ENCODE measurements around the gene PTPRT.
"Not testable (repeated sequence)": the region's sequence is repeated elsewhere in the genome, so short reads cannot be mapped to it uniquely, and the experiment has no call there.

PTPRT gene

DNA sequence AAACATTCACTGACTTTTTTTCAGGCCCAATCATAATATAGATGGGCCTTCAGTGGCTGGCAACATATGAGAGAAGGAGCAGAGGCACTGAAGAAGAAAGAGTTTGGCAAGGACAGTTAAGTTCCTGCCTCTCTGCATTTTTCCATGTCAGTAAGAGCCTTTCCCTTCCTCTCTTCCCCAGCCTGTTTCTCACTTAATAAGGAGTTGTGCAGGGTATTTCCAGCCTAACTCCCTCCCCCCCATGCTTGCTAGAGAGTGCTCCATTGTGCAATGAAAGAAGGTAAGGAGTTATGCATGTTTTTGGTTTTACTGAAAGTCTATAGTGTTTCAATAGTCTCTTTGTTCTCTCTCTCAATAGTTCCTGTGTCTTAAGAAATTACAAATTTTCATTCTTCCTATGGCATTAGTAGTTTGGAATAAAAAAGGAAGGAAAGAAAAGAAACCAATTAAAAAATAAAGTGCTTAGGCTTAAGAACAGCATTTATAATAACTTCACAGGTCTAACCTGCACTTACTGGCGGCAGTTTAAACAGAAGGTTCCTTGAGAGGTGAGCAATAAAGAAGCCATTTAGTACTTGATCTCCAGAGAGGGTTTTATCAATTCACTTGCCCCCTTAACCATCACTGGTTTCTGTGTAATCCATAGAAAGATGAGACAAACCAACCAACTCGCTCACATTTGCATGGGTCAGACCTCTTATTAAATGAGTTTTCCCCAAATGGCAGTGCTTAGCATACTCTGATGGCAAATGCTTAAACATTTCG is 251.1 kb downstream of the PTPRT start:
- H3K27me3 Mint-ChIP-seq: no peaks in the 10 kb centered on the region
- H3K36me3 Mint-ChIP-seq (ENCODE audit: insufficient read depth): no peaks in the 10 kb centered on the region
- ATAC-seq (replicated peaks; ENCODE audit: extremely low read depth, poor library complexity, severe bottlenecking) (no peak), DNase-seq (ENCODE audit: low spot score in 2 of 2) (no peak)
- H3K4me1 Mint-ChIP-seq: no peaks in the 10 kb centered on the region
- no peak overlapping the region for H3K27ac Mint-ChIP-seq (ENCODE audit: low read depth)
- no peak overlapping the region for H3K4me3 Mint-ChIP-seq
- H3K9me3 Mint-ChIP-seq: peaks cover 6% of the 10 kb centered on the region

DNA sequence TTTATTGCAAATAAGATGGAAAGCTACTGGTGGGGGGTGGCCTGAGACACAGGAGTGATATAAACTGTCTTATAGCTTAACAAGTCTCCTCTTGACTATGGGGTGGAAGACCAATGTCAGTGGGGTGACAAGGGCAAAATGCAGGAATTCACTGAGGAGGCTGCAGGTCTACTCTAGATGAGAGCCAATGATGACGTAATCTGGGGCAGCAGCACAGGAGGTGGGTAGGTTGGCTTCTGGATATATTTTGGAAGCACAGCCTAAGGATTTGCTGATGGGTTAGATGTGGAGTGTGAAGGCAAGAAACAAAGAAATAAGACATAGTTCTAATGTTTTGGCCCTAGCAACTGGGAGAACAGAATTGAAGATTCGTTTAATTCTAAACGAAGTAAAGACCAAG is 253.2 kb downstream of the PTPRT start:
- H3K27me3 Mint-ChIP-seq: no peaks in the 10 kb centered on the region

DNA sequence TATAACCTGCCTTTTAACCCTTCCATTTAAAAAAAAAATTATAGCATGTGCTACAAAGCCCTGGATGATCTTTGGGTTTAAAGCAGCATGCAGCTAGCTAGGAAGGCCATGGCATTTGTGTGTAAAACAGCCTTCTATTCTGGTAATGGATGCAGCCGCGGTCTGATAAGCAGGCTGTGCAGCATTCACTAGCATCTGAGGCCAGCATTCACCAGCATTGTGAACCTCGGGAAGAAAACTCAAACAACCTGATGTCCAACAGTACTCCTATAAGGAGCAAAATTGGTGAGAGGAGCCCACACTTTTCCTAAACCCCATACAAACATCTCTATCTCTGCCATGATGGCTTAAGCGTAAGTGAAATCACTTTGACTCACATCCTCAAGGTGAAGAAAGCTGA is 265.5 kb downstream of the PTPRT start:
- Mint-ChIP-seq H3K9me3 (peaks cover 8% of the 10 kb centered on the region), H3K36me3 (ENCODE audit: insufficient read depth) (no peaks in the 10 kb centered on the region), H3K27me3 (no peaks in the 10 kb centered on the region), H3K27ac (ENCODE audit: low read depth) (no peak overlapping the region), H3K4me1 (no peaks in the 10 kb centered on the region), H3K4me3 (no peak overlapping the region)
- DNase-seq (ENCODE audit: low spot score in 2 of 2) (no peak), ATAC-seq (replicated peaks; ENCODE audit: extremely low read depth, poor library complexity, severe bottlenecking) (no peak)

More for the DNA sequence above, 253.2 kb downstream of the PTPRT start:
- H3K4me1 Mint-ChIP-seq: no peaks in the 10 kb centered on the region
- no peaks in the 10 kb centered on the region for H3K36me3 Mint-ChIP-seq (ENCODE audit: insufficient read depth)
- no peak overlapping the region for H3K4me3 Mint-ChIP-seq
- peaks cover 13% of the 10 kb centered on the region for H3K9me3 Mint-ChIP-seq
- no peak for DNase-seq (ENCODE audit: low spot score in 2 of 2)
- ATAC-seq (replicated peaks; ENCODE audit: extremely low read depth, poor library complexity, severe bottlenecking): no peak
- no peak overlapping the region for H3K27ac Mint-ChIP-seq (ENCODE audit: low read depth)

DNA sequence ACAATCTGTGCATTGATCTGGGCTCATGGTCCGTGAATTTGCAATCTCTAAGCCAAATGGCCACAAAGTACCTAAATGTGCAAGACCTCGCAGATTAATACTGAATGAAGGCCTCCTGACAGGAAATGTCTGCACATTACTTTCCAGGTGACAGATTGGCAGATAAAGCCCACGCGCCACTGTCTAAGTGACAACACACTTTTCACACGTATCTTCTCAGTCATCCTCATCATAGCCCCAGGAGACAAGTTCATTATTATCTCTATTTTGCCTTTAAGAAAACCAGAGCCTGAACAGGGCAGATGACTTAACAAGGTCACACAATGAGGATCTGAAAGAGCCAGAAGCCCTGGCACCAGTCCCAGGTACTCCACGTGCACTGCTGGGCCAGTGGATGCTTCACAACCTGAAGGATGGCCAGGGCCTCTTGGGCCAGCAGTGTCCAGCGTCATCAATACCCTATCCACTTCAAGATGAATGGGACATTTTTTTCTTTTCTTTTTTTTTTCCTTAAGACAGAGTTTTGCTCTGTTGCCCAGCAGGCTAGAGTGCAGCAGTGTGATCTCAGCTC is 266.3 kb downstream of the PTPRT start:
- H3K9me3 Mint-ChIP-seq: peaks cover 14% of the 10 kb centered on the region
- H3K27ac Mint-ChIP-seq (ENCODE audit: low read depth): no peak overlapping the region
- no peaks in the 10 kb centered on the region for H3K4me1 Mint-ChIP-seq
- no peaks in the 10 kb centered on the region for H3K27me3 Mint-ChIP-seq
- no peak overlapping the region for H3K4me3 Mint-ChIP-seq
- ATAC-seq (replicated peaks; ENCODE audit: extremely low read depth, poor library complexity, severe bottlenecking) (no peak), DNase-seq (ENCODE audit: low spot score in 2 of 2) (no peak)
- no peaks in the 10 kb centered on the region for H3K36me3 Mint-ChIP-seq (ENCODE audit: insufficient read depth)

DNA sequence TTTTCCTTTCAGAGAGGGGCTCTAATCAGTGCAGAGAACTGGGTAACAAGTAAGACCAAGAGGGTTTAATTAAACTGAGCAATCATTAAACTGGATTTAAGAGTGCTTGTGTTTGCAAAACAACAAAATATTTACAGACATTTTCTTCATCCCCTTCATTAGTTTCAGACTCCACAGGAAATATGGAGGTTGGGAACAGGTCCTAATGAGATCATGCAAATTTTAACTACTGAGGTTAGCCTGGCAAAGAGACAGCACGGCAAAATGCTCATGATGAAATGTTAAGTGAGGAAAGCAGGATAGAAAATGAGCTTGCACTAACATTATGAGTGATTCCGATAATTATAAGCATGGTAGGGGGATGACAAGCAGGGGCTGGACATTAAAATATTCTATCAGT is 268.9 kb downstream of the PTPRT start:
- H3K27me3 Mint-ChIP-seq: no peaks in the 10 kb centered on the region
- H3K9me3 Mint-ChIP-seq: peaks cover 17% of the 10 kb centered on the region
- H3K36me3 Mint-ChIP-seq (ENCODE audit: insufficient read depth): no peaks in the 10 kb centered on the region
- DNase-seq (ENCODE audit: low spot score in 2 of 2) (no peak), ATAC-seq (replicated peaks; ENCODE audit: extremely low read depth, poor library complexity, severe bottlenecking) (no peak)
- no peak overlapping the region for H3K4me3 Mint-ChIP-seq
- no peak overlapping the region for H3K27ac Mint-ChIP-seq (ENCODE audit: low read depth)
- no peaks in the 10 kb centered on the region for H3K4me1 Mint-ChIP-seq

DNA sequence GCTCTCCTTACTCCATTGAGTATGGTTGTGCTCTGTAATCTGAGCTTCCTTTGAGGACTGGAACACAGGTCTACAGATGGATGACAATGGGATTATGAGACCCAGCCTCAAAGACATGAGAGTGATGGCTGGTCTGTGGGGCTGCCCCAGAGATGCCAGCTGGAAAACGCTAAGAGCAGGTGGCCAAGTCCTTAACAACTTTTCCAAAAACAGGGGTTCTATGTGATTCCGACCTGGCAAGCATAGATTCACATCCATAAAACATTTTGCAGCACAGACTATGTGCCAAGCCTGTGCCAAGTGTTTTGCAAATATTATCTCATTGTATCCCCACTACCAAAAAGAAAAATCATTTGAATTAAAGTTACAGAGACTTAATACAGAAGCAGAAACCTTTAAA is 270.4 kb downstream of the PTPRT start:
- H3K27ac Mint-ChIP-seq (ENCODE audit: low read depth): no peak overlapping the region
- no peaks in the 10 kb centered on the region for H3K4me1 Mint-ChIP-seq
- no peaks in the 10 kb centered on the region for H3K36me3 Mint-ChIP-seq (ENCODE audit: insufficient read depth)
- DNase-seq (ENCODE audit: low spot score in 2 of 2) (no peak), ATAC-seq (replicated peaks; ENCODE audit: extremely low read depth, poor library complexity, severe bottlenecking) (no peak)
- no peaks in the 10 kb centered on the region for H3K27me3 Mint-ChIP-seq
- no peak overlapping the region for H3K4me3 Mint-ChIP-seq
- peaks cover 17% of the 10 kb centered on the region for H3K9me3 Mint-ChIP-seq

DNA sequence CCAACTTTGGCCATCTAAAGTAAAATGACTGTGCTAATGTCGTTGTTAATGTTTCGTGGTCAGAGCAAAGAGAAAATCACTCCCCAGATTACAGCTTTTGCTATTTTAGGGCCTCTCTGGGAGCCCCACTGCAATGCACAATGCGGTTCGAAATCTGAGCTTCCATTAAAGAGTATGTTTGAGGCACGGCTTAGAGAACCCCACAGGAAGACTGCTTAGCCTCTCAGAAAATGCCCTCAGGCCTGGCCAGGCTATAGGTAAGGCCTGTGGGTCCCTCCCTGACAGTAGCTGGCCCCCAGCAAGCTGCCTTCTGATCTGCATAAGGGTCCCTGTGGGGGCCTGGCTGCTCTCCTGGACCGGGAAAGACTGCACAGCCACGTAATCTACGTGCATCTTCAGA is 274.6 kb downstream of the PTPRT start:
- H3K27me3 Mint-ChIP-seq: no peaks in the 10 kb centered on the region
- ATAC-seq (replicated peaks; ENCODE audit: extremely low read depth, poor library complexity, severe bottlenecking) (no peak), DNase-seq (ENCODE audit: low spot score in 2 of 2) (no peak)
- H3K9me3 Mint-ChIP-seq: peaks cover 9% of the 10 kb centered on the region
- no peak overlapping the region for H3K4me3 Mint-ChIP-seq
- no peak overlapping the region for H3K27ac Mint-ChIP-seq (ENCODE audit: low read depth)
- no peaks in the 10 kb centered on the region for H3K36me3 Mint-ChIP-seq (ENCODE audit: insufficient read depth)
- no peaks in the 10 kb centered on the region for H3K4me1 Mint-ChIP-seq

DNA sequence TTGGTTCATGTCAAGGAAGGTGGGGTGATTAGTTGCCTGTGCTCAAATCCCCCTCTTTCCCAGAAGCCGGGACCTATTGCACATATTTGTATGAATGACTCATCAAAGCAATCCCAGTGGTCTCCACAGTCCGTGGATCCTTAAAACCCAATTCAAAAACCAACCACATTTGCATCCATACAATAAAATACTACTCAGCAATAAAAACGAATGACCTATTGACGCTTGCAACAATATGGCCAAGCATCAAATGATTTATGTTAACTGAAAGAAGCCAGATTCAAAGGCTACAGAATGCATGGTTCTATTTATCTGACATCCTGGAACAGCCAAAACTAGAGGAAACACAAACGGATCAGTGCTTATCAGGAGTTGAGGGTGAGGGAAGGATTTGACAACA is 275.4 kb downstream of the PTPRT start:
- Mint-ChIP-seq H3K9me3 (peaks cover 9% of the 10 kb centered on the region), H3K36me3 (ENCODE audit: insufficient read depth) (peaks cover 2% of the 10 kb centered on the region), H3K4me3 (no peak overlapping the region), H3K27ac (ENCODE audit: low read depth) (no peak overlapping the region), H3K27me3 (no peaks in the 10 kb centered on the region), H3K4me1 (no peaks in the 10 kb centered on the region)
- ATAC-seq (replicated peaks; ENCODE audit: extremely low read depth, poor library complexity, severe bottlenecking) (no peak), DNase-seq (ENCODE audit: low spot score in 2 of 2) (no peak)

DNA sequence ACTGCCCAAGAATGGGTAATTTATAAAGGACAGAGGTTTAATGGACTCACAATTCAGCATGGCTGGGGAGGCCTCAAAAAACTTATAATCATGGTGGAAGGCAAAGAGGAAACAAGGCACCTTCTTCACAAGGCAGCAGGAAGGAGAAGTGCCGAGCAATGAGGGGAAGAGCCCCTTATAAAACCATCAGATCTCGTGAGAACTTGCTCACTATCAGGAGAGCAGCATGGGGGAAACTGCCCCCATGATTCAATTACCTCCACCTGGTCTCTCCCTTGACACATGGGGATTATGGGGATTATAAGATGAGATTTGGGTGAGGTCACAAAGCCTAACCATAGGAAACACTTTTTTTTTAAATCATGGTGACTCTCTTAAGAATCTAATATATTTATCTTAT is 278.9 kb downstream of the PTPRT start:
- not testable (repeated sequence) for H3K4me1 Mint-ChIP-seq; H3K27ac Mint-ChIP-seq (ENCODE audit: low read depth); H3K4me3 Mint-ChIP-seq; H3K27me3 Mint-ChIP-seq; ATAC-seq (replicated peaks; ENCODE audit: extremely low read depth, poor library complexity, severe bottlenecking); DNase-seq (ENCODE audit: low spot score in 2 of 2); H3K9me3 Mint-ChIP-seq; H3K36me3 Mint-ChIP-seq (ENCODE audit: insufficient read depth)

DNA sequence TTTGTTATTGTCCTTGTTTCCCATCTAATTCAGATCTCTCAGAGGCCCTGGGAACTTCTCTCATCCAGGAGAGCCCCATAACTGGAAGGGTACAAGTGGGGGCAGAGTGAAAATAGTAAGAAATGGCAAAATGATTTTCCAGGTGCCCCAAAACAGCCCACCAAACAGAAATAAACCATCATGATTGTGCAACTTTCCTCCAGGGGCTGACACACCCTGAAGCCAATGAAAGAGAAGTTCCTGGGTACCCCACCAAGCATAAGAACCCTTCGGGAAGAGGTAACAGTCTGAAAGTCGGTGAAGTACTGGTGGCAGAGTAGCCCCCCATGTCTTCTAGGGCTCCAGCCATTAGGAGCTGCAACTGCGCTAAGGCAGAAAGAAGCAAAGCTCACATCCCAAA is 282.0 kb downstream of the PTPRT start:
- peaks cover 2% of the 10 kb centered on the region for H3K36me3 Mint-ChIP-seq (ENCODE audit: insufficient read depth)
- H3K4me3 Mint-ChIP-seq: no peak overlapping the region
- DNase-seq (ENCODE audit: low spot score in 2 of 2): no peak
- H3K27ac Mint-ChIP-seq (ENCODE audit: low read depth): no peak overlapping the region
- ATAC-seq (replicated peaks; ENCODE audit: extremely low read depth, poor library complexity, severe bottlenecking): no peak
- no peaks in the 10 kb centered on the region for H3K4me1 Mint-ChIP-seq
- no peaks in the 10 kb centered on the region for H3K9me3 Mint-ChIP-seq
- no peaks in the 10 kb centered on the region for H3K27me3 Mint-ChIP-seq

DNA sequence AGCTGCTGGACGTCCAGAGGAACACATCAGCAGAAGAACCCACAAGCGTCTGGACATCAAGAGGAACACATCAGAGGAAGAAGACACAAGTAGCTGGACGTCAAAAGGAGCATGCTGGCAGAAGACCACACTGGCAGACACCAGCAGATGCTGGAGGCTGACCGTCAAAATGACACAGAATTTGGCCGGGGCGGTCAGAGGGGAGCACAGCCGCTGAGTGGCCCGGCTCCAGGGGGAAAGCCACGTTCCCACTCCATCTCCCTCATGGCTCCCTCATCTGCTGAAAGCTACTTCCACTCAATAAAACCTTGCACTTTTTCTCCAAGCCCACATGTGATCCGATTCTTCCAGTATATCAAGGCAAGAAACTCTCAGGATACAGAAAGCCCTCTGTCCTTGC is 283.6 kb downstream of the PTPRT start:
- no peaks in the 10 kb centered on the region for H3K27me3 Mint-ChIP-seq
- no peaks in the 10 kb centered on the region for H3K4me1 Mint-ChIP-seq
- DNase-seq (ENCODE audit: low spot score in 2 of 2): no peak
- H3K27ac Mint-ChIP-seq (ENCODE audit: low read depth): no peak overlapping the region
- H3K9me3 Mint-ChIP-seq: peaks cover 6% of the 10 kb centered on the region
- ATAC-seq (replicated peaks; ENCODE audit: extremely low read depth, poor library complexity, severe bottlenecking): no peak
- peaks cover 2% of the 10 kb centered on the region for H3K36me3 Mint-ChIP-seq (ENCODE audit: insufficient read depth)
- no peak overlapping the region for H3K4me3 Mint-ChIP-seq

DNA sequence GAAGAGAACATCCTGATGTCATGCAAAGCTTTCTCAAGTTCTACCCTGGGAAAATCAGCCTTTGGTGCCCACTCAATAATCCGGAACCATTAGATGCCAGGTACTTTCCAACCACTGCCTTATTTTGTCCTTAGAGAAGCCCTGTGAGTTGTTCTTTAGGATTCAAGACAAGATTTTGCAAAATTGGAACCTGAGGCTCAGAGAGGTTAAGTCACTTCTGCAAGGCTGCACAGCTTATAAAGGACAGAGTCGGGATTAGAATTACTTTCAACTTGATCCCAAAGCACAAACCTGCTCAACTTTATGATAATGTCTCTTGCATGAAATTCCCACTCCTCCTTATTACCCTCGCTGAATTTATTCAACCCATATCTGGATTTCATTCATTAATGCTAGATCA is 287.2 kb downstream of the PTPRT start:
- H3K27me3 Mint-ChIP-seq: no peaks in the 10 kb centered on the region
- no peak overlapping the region for H3K27ac Mint-ChIP-seq (ENCODE audit: low read depth)
- ATAC-seq (replicated peaks; ENCODE audit: extremely low read depth, poor library complexity, severe bottlenecking) (no peak), DNase-seq (ENCODE audit: low spot score in 2 of 2) (no peak)
- H3K4me3 Mint-ChIP-seq: no peak overlapping the region
- no peaks in the 10 kb centered on the region for H3K36me3 Mint-ChIP-seq (ENCODE audit: insufficient read depth)
- no peaks in the 10 kb centered on the region for H3K4me1 Mint-ChIP-seq
- peaks cover 14% of the 10 kb centered on the region for H3K9me3 Mint-ChIP-seq

DNA sequence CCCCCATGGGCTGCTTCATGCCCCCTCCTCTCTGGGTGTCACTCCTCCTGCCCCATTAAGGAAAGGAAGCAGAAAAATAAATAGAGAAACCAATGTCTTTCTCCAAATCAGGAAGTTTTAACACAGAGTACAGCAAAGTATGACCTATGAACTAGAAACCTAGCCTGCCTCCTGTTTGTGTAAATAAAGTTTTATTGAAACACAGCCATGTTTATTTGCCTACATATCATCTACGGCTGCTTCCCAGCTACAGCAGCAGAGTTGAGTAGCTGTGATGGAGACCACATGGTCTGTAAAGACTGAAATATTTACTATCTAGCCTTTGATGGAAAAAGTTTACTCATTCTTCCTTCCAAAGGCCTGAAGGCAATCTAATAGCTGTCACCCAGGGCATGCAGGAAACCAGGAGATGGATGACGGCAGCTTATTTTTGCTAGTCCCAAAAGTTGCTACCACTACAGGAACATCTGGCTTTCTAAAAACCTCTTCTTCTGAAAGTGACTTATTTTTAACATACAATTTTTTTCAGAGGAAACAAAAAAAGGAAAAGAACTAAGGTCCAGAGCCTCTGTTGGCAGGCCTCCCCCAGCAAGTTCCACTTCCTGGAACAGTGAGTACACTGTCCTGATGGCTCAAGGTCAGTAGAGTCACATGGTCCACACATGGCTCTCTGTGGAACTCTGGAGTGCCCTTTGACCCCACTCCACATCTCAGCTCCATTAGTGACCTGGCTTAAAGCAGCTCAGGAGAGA is 287.8 kb downstream of the PTPRT start:
- H3K4me1 Mint-ChIP-seq: no peaks in the 10 kb centered on the region
- no peak overlapping the region for H3K4me3 Mint-ChIP-seq
- H3K36me3 Mint-ChIP-seq (ENCODE audit: insufficient read depth): no peaks in the 10 kb centered on the region

More for the DNA sequence above, 287.8 kb downstream of the PTPRT start:
- peaks cover 14% of the 10 kb centered on the region for H3K9me3 Mint-ChIP-seq
- DNase-seq (ENCODE audit: low spot score in 2 of 2) (no peak), ATAC-seq (replicated peaks; ENCODE audit: extremely low read depth, poor library complexity, severe bottlenecking) (no peak)
- H3K27me3 Mint-ChIP-seq: no peaks in the 10 kb centered on the region
- no peak overlapping the region for H3K27ac Mint-ChIP-seq (ENCODE audit: low read depth)
